Body of pancreas (tissue), 4 donors: ENCODE measurements around the gene FABP2. TPM values are rescaled to one million over a fixed set of nuclear protein-coding genes. Genes with fewer than 3 reads are reported as not detected.

Experiments used
- ATAC-seq: fragments of 150-250 bp; one replicate; pipeline ENCODE4 v1.9.1; 2016
- DNase-seq, 4 donors: peaks; one replicate each; pipeline ENCODE4 v3.0.0-alpha.2; 2019
- H3K27ac ChIP-seq, 4 donors: fragments of 200-600 bp; sonication (generic); 1 replicate in 3 of 4; 2 replicates in 1 of 4; pipeline versions ENCODE4 v1.5.1 to v1.6.1; 2016 to 2019; ENCODE audit warnings: mild to moderate bottlenecking in 1 of 4, mixed read lengths in 1 of 4, moderate library complexity in 1 of 4
- H3K27me3 ChIP-seq, 2 donors: fragments of 200-600 bp; sonication (generic); one replicate each; pipeline ENCODE4 v1.6.0; 2016; ENCODE audit warnings: mild to moderate bottlenecking in 1 of 2
- H3K36me3 ChIP-seq, 2 donors: fragments of 200-600 bp; sonication (generic); replicated peaks in 1 of 2; 2 replicates each; pipeline ENCODE4 v1.5.1; 2016; ENCODE audit warnings: low read depth in 2 of 2; ENCODE audit not compliant: insufficient read depth in 1 of 2
- H3K4me1 ChIP-seq: fragments of 200-600 bp; sonication (generic); one replicate; pipeline ENCODE4 v1.6.0; 2016
- H3K4me3 ChIP-seq, 2 donors: fragments of 200-600 bp; sonication (generic); 1 replicate in 1 of 2; 2 replicates in 1 of 2; pipeline ENCODE4 v1.5.1; 2016 to 2019
- H3K9me3 ChIP-seq, 3 donors: fragments of 200-600 bp; sonication (generic); 1 replicate in 2 of 3; 2 replicates in 1 of 3; pipeline ENCODE4 v1.5.1; 2016
- CTCF ChIP-seq, 7 experiments: fragments of 450-650 bp in 4 of 7; fragments of 200-600 bp in 3 of 7; sonication (generic) in 3 of 7; IDR thresholded peaks; one replicate each; pipeline ENCODE4 v1.5.1; 2016 to 2019; ENCODE audit warnings: antibody characterized with exemption in 7 of 7
- POLR2A ChIP-seq, 3 donors: fragments of 450-650 bp; IDR thresholded peaks; one replicate each; pipeline ENCODE4 v1.6.1; 2016; ENCODE audit warnings: antibody characterized with exemption in 3 of 3, mild to moderate bottlenecking in 2 of 3
- WGBS, 2 donors: methylation state at CpG; one replicate each; pipeline ENCODE4 v1.1.5; 2017; 5-methylcytosine and 5-hydroxymethylcytosine counted together
- intact Hi-C: fragments of 100-400 bp; cut with DNase I; formaldehyde crosslinking; loops from one replicate; pipeline ENCODE4 v1.15.1; 2023
- total RNA-seq, 2 donors: library from RNA; depleted of rRNA; stranded (reverse); fragments of >200 nt; gene quantifications; one replicate each; pipeline ENCODE4 v1.1.0, GENCODE V29; 2016

FABP2 gene
- total RNA-seq, 2 donors from 2014 or later, result not detected

DNA sequence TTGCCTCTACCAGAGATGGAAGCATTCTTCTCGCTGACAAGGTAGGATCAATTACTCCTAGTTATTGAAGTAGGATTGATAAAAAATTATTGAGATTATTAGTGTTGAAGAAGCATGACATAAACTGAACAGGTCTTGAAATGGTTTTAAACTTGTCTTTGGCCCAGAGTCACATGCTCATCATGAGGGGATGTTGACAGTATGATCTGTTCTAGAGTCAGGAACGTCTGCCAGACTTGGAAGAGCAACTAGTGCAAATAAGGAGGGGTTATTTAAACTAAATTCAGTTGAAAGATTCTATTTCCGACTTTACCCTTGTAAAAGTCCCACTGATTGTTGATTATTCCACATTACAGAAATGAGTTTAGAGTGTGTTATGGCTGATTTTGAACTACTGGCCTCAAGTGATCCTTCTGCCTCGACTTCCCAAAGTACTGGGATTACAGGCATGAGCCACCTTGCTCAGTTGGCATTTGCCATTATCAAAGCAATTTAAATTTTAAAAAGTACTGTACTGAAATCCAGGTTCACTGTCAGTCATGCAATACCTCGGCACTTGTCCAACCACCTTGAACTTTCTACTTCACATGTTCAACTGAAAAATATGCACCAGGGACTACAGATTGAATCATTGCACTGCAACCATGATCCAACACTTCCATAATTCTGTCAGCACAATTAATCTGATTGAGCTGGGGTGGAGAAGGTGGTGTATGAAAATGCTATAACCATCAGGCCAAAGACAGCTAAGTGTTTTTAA, 19.7 kb downstream of the FABP2 start:
- no peak for TF ChIP-seq POLR2A (IDR thresholded peaks at IDR 0.05)
- TF ChIP-seq CTCF (IDR thresholded peaks at IDR 0.05), result no peak
- Histone ChIP-seq H3K9me3 (no peaks in the 10 kb centered on the region), H3K36me3 (no peaks in the 10 kb centered on the region), H3K4me3 (no peak overlapping the region), H3K27ac (no peak overlapping the region), H3K4me1 (peaks cover 21% of the 10 kb centered on the region), H3K27me3 (no peaks in the 10 kb centered on the region)
- no peak for ATAC-seq
- DNase-seq, result no peak
- intact Hi-C loops, result no loop called here
- 62 to 65% methylated on average over 5 of the region's 5 CpGs for WGBS, 2 donors

DNA sequence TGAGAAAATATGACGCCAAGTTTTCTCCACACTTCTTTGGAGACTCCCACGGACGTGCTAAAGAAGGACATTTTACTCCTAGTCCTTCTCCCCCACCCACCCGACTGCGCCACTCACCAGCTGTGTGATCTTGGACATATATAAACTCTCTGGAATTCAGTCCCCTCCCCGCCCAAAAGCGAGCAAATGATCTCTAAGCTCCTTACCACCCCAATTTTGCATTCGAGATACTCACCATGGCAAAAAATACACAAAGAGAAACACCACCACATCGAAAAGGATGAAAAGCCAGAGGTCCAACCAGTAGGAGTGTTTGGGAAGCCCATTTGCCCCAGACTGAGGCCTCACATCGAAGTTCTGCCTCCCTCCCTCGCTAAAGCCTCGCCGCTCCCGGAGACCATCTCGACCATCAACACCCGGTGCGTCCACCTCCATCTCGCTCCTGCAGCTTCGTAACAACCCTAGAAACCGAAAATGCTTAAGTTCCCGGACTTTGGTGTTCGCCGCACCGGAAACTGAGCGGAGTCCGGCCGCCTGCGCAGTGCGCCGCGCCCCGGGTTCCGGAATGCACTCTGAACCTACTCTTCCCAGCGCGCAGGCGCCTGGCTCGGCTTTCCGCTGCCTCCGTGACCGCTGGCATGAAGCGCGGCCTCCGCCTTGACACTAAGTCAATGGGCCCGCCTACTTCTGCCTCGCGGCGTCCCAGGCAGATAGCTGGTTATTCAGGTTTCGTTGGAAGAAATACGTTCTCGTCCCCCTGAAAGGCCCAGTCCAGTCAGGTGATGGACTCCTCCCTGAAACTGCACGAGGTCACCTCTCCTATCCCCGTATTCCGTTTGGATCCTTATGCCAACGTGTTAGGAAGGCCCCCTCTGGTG, 21.6 kb downstream of the FABP2 start:
- H3K27ac ChIP-seq, result peak overlapping the region; percentile 75 to 94 (median 88)
- H3K9me3 ChIP-seq, result no peaks in the 10 kb centered on the region
- peaks cover 21% of the 10 kb centered on the region for H3K4me1 ChIP-seq
- peak overlapping the region; percentile 62 to 85 for H3K4me3 ChIP-seq
- intact Hi-C loops, result no loop called here
- 0% methylated on average over 24 to 54 of the region's 54 CpGs for WGBS, 2 donors
- DNase-seq (peak; percentile 96 to 98 (median 98)), ATAC-seq (peak; percentile 99)
- TF ChIP-seq CTCF (IDR thresholded peaks at IDR 0.05) (peak in 2 of 7 experiments; percentile 27 to 29), POLR2A (IDR thresholded peaks at IDR 0.05) (peak; percentile 78 to 94 (median 94))
- peaks cover 0 to 3% of the 10 kb centered on the region in 2 donors for H3K36me3 ChIP-seq
- H3K27me3 ChIP-seq, result no peaks in the 10 kb centered on the region

- 1% methylated on average over 9 of the region's 9 CpGs for WGBS, 2 donors
- Histone ChIP-seq H3K4me3 (peak overlapping the region; percentile 62 to 85), H3K27me3 (no peaks in the 10 kb centered on the region), H3K9me3 (no peaks in the 10 kb centered on the region), H3K27ac (peak overlapping the region; percentile 75 to 94 (median 88)), H3K36me3 (peaks cover 0 to 3% of the 10 kb centered on the region in 2 donors), H3K4me1 (peaks cover 21% of the 10 kb centered on the region)
- intact Hi-C loops, result no loop called here
- TF ChIP-seq POLR2A (IDR thresholded peaks at IDR 0.05), result no peak
- no peak for TF ChIP-seq CTCF (IDR thresholded peaks at IDR 0.05)
- ATAC-seq (peak; percentile 1), DNase-seq (no peak)
Measured at GRCh38 chr4:119299741-119300100, 22.2 kb downstream of the FABP2 start.

DNA sequence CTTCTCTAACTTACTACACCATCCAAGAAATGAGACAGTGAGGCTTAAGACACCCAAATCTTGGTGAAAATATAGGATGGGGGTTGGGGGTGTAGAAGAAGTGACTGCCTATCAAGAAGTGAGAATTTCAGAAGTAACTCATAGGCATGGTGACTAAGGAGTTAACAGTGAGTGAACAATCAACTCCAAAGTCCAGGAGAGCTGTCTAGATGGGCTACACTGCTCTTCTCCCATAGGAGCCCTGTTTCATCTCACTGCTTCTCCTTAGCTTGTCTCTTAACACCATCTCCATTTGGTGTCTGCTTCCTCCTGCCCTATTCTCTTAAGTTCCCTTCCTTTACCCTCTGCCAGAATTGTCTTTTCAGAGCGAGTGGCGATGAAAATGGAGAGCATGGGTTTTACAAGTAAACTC, 22.7 kb downstream of the FABP2 start:
- no peak for DNase-seq
- peak overlapping the region; percentile 62 to 85 for H3K4me3 ChIP-seq
- no peaks in the 10 kb centered on the region for H3K9me3 ChIP-seq
- TF ChIP-seq CTCF (IDR thresholded peaks at IDR 0.05), result no peak
- no peak for TF ChIP-seq POLR2A (IDR thresholded peaks at IDR 0.05)
- peak overlapping the region; percentile 75 to 94 (median 88) for H3K27ac ChIP-seq
- 1 to 3% methylated on average over 2 of the region's 2 CpGs for WGBS, 2 donors
- intact Hi-C loops, result no loop called here
- peaks cover 0 to 3% of the 10 kb centered on the region in 2 donors for H3K36me3 ChIP-seq
- no peaks in the 10 kb centered on the region for H3K27me3 ChIP-seq
- peaks cover 21% of the 10 kb centered on the region for H3K4me1 ChIP-seq
- no peak for ATAC-seq
